SU-DHL-6 (cell line): ENCODE measurements around the gene DEFB110.

ENCODE experiments used
- CTCF ChIP-seq: fragments of 200-600 bp; sonication (generic); IDR thresholded peaks from one replicate; pipeline ENCODE4 v1.5.1; 2017; ENCODE audit warnings: antibody characterized with exemption, mild to moderate bottlenecking, low read length, moderate library complexity; ENCODE audit not compliant: insufficient read depth, poor library complexity, severe bottlenecking
- EZH2phosphoT487 ChIP-seq: fragments of 200-600 bp; sonication (generic), shearing (Covaris generic); conservative IDR thresholded peaks from 2 replicates; pipeline ENCODE4 v1.6.1; 2018; ENCODE audit warnings: mild to moderate bottlenecking, antibody characterized with exemption, low read length, moderate library complexity, mixed read lengths

GRCh38 chr6:50030777-50031562 lies 9.2 kb upstream of the DEFB110 start:
- TF ChIP-seq CTCF, result no peak
- no peak for TF ChIP-seq EZH2phosphoT487
